ENCODE data around the gene NAA16. TPM values are rescaled to one million over a fixed set of nuclear protein-coding genes. Genes with fewer than 3 reads are reported as not detected.

NAA16 gene
- total RNA-seq, 2 donors from 2014 or later = 6.6 to 10.0 TPM

DNA sequence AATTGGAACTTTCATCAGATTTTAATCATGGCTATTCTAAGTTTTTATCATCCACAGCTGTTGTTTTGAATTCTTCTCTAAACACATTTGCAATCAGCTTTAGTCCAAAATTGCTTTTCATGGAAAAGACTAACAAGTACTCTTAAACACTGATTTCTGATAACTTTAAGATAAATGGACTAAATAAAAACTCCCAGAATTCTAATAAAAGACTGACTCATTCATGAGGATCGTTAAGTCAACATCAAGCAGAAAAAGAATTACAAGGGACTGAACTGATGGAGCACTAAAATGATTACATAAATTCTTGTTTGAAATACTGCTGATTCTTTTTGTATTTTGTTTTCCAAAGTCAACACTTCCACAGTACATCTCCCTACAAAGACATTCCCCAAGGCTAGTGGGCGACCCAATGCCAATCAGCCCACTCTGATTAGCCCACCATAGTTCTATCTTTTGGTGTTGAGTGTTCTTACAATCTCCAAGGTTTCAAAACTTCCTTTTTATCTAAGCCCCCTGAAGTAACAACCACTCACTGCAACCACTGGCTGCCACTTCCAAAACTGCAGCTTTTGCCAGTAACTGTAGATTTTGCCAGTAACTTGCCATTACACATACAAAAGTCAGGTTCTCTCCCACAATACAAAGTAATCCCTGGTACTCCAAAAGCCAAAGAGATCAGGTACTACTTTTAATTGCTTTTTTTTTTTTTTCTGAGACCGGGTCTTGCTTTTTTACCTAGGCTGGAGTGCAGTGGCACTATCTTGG lies 14.0 kb upstream of the NAA16 start:
- no peak for DNase-seq (ENCODE audit: low spot score)
- no peaks in the 10 kb centered on the region for H3K36me3 ChIP-seq
- no peaks in the 10 kb centered on the region for H3K4me1 ChIP-seq
- no peak overlapping the region for H3K27ac ChIP-seq
- TF ChIP-seq, protein P1, sequence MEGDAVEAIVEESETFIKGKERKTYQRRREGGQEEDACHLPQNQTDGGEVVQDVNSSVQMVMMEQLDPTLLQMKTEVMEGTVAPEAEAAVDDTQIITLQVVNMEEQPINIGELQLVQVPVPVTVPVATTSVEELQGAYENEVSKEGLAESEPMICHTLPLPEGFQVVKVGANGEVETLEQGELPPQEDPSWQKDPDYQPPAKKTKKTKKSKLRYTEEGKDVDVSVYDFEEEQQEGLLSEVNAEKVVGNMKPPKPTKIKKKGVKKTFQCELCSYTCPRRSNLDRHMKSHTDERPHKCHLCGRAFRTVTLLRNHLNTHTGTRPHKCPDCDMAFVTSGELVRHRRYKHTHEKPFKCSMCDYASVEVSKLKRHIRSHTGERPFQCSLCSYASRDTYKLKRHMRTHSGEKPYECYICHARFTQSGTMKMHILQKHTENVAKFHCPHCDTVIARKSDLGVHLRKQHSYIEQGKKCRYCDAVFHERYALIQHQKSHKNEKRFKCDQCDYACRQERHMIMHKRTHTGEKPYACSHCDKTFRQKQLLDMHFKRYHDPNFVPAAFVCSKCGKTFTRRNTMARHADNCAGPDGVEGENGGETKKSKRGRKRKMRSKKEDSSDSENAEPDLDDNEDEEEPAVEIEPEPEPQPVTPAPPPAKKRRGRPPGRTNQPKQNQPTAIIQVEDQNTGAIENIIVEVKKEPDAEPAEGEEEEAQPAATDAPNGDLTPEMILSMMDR (IDR thresholded peaks at IDR 0.05) = no peak
- H3K4me3 ChIP-seq = no peak overlapping the region
- H3K9me3 ChIP-seq = peaks cover 0 to 14% of the 10 kb centered on the region in 2 donors
- H3K27me3 ChIP-seq = no peaks in the 10 kb centered on the region

DNA sequence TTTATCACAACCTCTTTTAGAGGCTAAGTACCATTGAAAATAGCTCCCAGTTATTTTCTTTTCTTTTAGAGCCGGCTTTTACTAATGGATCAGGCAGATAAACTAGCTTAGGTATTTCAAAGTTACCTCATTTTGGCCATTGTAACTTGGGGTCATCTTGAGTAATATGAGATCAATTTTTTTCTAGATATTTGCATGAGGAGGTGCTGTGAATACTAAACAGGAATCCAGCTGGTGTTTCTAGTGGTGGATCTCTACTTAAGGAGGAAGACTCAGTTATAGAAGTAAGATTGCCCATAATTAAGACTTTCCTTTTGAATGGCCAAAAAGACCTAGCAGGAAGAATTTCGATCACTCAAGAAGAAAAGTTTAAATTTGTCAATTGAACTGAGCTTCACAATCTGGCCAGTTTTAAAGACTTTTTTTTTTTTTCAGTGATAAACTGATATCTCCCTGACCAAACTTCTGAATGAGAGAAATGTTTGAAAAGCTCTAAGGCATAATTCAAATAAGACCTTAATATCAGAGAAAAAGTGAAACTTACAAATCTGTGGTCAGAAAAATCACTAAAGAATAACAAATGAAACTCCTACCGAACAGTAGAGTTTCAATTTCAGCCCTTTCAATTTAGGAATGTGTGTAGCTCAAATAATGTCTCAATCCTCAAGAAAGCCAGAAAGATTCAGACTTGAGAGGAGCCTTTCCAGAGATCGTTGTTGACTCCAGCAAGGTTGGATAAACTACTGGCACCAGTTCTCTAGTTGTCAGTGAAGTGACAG lies 11.6 kb upstream of the NAA16 start:
- Histone ChIP-seq H3K4me3 (no peak overlapping the region), H3K36me3 (no peaks in the 10 kb centered on the region), H3K4me1 (no peaks in the 10 kb centered on the region), H3K9me3 (no peaks in the 10 kb centered on the region), H3K27ac (no peak overlapping the region), H3K27me3 (no peaks in the 10 kb centered on the region)
- TF ChIP-seq, protein P1 (IDR thresholded peaks at IDR 0.05) = no peak
- DNase-seq (ENCODE audit: low spot score) = no peak

DNA sequence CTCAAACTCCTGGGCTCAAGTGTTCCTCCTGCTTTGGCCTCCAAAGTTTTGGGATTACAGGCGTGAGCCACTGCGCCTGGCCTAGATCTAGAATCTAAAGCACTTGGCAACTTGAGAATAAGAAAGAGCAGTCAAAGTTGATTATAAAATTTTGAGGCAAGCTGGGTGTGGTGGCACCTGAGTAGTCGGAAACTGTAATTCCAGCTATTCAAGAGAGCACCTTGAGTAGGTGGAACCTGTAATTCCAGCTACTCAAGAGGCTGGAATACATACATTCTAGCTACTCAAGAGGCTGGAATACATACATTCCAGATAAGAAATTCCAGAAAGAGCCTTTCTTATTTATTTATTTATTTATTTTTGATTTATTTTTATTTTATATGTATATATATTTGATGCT lies 8.3 kb upstream of the NAA16 start:
- TF ChIP-seq, protein P1 (IDR thresholded peaks at IDR 0.05) = no peak
- no peak overlapping the region for H3K27ac ChIP-seq

DNA sequence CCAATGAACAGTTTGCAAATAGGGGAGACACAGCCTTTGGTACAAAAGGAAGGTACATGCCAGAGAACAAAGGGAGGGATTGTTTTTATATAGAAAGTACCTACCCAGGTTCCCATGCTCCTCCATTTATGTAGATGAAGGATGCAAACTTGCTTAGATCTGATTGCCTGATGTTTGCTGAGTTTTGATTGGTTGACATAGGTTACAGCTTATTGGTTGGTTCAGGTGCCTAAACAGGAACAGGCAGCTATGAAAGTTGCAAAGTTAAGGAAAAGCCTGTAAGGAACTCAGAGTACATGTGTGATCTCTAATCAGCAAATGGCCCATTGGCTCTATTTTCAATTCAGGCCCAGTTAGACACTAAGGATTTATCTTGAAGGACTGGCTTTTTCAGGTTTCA lies 6.5 kb upstream of the NAA16 start:
- TF ChIP-seq, protein P1 (IDR thresholded peaks at IDR 0.05) = no peak
- H3K27me3 ChIP-seq = no peaks in the 10 kb centered on the region
- no peak overlapping the region for H3K27ac ChIP-seq
- no peaks in the 10 kb centered on the region for H3K36me3 ChIP-seq
- no peaks in the 10 kb centered on the region for H3K9me3 ChIP-seq
- no peaks in the 10 kb centered on the region for H3K4me1 ChIP-seq
- DNase-seq (ENCODE audit: low spot score) = no peak
- H3K4me3 ChIP-seq = no peak overlapping the region

More for the DNA sequence above, 8.3 kb upstream of the NAA16 start:
- Histone ChIP-seq H3K4me3 (no peak overlapping the region), H3K4me1 (no peaks in the 10 kb centered on the region), H3K9me3 (no peaks in the 10 kb centered on the region), H3K36me3 (no peaks in the 10 kb centered on the region), H3K27me3 (no peaks in the 10 kb centered on the region)
- DNase-seq (ENCODE audit: low spot score) = no peak

DNA sequence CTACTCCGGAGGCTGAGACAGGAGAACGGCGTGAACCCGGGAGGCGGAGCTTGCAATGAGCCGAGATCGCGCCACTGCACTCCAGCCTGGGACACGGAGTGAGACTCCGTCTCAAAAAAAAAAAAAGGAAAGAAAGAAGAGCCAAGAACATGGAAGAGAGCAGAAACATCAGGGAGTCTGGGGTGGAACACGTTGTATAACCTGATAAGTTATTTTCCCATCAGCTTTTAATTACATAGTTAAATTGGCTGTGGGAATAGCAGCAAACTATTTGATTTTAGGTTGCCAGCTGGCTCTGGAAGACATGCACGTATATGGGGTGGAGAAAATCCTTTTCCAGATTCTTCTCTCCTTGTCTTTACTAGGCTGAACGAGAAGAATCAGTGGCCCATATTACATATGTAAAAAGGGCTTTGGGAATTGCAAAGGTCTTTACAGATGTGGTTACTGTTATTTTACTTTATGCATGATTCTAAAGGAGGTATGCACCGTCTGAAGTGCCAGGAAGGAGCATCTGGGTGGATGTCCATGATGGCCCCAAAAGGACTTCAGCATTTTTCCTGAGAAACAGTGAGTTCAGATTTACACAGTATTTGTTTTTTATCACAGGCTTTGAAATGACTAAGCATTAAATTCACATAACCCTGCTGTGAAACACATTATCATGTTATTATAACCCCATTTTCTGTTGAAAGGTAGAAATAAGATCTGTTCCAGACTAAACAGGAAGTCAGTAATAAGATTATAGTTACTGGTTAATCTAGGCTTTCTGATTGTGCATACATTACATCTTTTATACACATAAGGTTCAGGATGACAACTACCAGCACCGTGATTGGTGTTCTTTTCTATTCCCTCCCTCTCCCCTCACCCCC lies 4.6 kb upstream of the NAA16 start:
- H3K4me1 ChIP-seq = no peaks in the 10 kb centered on the region
- H3K27ac ChIP-seq = no peak overlapping the region
- TF ChIP-seq, protein P1 (IDR thresholded peaks at IDR 0.05) = no peak
- H3K9me3 ChIP-seq = no peaks in the 10 kb centered on the region
- no peak overlapping the region for H3K4me3 ChIP-seq
- no peak for DNase-seq (ENCODE audit: low spot score)
- no peaks in the 10 kb centered on the region for H3K27me3 ChIP-seq
- H3K36me3 ChIP-seq = no peaks in the 10 kb centered on the region

Measured in right atrium auricular region (tissue), 2 donors.